Germinal center (tissue), 1 donor: ENCODE measurements around the gene UQCC5.
A peak's percentile ranks its signal among the peaks of the same experiment; 100 is the strongest.
"Not testable (repeated sequence)": the region's sequence is repeated elsewhere in the genome, so short reads cannot be mapped to it uniquely, and the experiment has no call there.

Experiments used
- DNase-seq: peaks from one replicate; pipeline ENCODE4 v3.0.0; 2012; ENCODE audit warnings: mixed read lengths, low spot score

The UQCC5 gene

DNA sequence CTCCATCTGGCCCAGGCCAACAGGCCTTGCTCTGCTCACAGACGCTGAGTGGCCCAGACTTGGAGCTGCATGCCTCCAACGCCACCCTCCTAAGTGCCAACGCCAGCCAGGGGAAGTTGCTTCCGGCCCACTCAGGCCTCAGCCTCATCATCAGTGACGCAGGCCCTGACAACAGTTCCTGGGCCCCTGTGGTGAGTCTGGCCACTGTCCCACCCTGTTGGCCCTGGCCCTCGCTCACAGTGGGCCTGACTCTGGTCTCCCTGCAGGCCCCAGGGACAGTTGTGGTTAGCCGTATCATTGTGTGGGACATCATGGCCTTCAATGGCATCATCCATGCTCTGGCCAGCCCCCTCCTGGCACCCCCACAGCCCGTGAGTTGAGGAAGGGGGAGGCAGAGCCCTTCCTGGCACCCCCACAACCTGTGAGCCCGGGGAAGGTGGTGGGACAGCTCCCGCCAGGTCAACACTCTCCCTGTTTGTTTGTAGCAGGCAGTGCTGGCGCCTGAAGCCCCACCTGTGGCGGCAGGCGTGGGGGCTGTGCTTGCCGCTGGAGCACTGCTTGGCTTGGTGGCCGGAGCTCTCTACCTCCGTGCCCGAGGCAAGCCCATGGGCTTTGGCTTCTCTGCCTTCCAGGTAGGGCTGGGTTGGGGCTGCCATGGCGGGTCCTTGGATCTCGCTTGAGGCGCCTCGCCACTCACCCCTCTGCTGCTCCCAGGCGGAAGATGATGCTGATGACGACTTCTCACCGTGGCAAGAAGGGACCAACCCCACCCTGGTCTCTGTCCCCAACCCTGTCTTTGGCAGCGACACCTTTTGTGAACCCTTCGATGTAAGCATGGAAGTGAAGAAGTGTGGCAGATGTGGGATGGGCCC is 12.8 kb upstream of the UQCC5 start:
- no peak for DNase-seq

- DNase-seq, result no peak
Observed at GRCh38 chr3:52524258-52524751, 12.1 kb upstream of the UQCC5 start.

- DNase-seq, result no peak
Observed at GRCh38 chr3:52524752-52525679, 11.4 kb upstream of the UQCC5 start.

DNA sequence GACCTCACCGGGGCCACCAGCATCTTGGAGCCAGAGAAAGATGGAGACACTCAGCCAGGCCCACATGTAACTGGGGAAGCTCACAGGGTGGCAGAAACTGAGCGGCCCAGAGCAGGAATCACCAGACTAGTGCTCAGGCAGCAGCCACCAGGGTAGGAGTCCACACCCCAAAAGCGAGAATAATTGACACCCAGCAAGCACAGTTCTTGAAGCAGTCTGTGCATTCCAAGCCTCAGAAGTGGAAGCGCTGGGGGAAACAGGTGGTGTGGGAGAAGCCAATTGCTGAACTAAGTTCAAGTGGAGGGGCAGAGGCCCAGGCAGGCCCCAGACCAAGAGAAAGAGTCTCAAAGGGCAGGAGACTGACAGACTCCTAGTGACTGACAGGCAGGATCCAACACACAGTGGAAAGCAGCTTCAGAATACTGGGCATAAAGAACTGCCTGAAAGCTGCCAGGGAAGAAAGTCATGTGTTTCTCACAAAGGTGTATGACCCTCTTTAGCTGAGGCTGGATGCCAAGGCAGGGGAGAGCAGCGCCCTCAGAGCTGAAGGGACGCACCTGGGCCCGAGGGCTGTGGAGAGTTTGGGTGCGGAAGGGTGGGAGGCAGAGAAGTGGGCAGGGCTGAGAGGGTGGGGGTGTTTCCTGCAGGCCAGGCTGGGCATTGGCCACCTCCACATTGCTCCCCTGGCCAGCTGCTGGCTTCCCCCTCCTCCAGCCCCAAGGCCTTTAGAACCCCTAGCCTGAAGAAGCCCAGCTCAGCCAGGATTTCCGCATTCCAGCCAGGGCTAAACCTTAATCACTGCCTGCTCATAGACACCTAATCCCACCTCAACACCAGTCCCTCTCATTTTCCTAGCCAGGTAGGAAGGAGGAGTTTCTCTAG is 10.5 kb upstream of the UQCC5 start:
- DNase-seq, result no peak

- not testable (repeated sequence) for DNase-seq
Observed at GRCh38 chr3:52526671-52527038, 9.8 kb upstream of the UQCC5 start.

DNA sequence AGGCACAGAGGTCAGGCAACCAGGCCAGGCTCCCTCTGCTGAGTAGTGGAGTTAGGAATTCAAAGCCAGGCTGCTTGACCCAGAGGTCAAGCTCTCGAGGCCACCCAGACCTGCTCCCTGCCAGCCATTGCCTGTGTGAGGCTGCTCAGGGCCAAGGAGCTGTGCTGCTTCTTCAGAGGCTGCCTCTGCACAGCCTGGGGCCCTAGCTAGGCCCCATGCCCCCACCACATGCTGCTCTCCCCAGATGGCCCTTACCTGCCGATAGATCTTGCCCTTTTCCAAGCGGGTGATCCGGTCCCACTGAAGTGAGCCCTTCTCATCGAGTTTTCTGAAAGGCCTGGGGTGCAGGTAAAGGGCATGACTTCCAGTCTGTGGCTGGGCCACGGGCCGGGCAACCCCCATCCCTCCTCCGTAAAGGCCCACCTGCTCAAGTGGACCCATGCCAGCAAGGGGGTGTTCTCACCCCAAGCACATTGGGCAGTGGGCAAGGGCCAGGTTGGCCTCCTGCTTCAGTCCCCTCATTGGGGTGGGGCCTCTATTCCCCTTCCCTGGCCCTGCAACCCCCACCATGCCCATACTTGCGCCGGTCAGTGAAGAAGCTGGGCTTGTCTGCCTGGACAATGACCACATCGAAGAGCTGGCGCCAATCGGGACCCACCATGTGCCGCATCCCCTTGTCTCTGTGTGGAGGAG is 9.2 kb upstream of the UQCC5 start:
- no peak for DNase-seq

GRCh38 chr3:52527732-52528585 is 8.4 kb upstream of the UQCC5 start:
- no peak for DNase-seq

- DNase-seq, result no peak
Observed at GRCh38 chr3:52528586-52529375, 7.6 kb upstream of the UQCC5 start.

- DNase-seq, result no peak
Observed at GRCh38 chr3:52529376-52530333, 6.8 kb upstream of the UQCC5 start.

DNA sequence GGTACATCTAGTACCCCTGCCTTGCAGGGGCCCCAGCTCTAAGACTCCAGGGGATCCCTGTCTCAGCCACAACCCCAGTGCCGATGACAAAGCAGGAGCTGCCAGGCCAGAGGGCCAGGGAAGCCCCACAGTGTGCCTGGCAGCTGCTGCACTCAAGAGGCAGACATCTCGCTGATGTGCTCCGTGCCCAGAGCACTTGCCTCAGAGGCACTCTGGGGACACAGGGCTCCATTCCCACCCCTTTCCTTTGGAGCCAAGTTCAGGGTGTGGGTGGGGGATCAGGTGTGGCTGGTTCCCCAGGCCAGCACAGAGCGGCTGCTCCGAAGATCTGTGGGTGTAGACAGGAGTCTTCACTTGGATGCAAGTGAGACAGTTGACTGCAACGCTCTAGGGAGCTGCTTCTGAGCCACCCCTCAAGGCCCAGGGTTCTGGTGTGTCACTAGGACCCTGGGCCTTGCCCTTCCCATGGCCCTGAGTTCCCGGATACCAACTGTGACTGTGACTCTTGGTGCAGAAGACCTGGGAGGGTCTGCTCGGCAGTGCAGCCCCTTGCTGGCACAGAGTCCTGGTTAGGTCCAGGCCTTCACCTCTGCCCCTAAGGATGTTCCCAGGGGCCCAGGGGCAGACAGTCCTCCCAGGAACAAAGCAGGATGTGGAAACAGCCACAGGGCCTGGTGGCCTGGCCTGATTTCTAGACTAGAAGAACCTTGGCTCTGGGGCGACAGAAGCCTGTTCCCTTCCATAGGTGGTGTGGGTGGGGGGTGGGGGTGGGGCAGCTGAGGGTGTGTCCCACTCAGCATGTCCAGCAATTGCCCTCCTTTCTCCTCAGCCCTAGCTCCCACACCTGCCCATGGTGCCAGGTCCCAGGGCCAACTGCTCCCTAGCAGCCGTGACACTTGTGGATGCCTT is 5.2 kb upstream of the UQCC5 start:
- no peak for DNase-seq

DNA sequence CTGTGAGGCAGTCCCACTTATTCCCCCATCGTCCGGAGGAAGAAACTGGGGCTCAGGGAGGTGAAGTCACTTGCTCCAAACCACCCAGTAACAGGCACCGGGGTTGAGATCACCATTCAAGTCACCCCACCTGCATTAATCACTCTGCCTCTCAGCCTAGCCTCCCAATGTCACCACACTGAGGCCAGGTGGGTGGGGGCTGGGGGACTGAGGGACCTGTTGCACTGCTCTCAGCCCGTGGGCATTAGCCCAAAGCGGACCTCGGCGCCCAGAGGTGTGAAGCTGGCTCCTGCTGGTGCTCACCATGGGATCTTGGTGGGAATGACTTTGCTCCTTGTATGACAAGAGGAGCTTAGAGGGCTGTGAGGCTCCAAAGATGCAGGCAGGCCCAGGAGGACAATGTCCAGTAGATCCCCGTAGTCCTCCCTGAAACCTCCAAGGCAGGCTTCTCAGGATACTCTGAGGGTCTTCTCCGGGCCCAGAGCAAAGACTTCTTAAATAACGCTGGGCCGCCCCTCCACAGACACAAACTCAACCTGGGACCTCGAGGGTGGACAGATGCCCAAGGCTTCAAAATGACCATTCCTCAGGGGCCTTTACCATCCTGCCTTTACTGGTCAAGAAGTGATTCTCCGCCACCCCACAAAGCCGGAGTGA is 4.4 kb upstream of the UQCC5 start:
- DNase-seq, result no peak

- DNase-seq, result no peak
Observed at GRCh38 chr3:52532517-52532837, 3.9 kb upstream of the UQCC5 start.

- DNase-seq, result peak; percentile 60
Observed at GRCh38 chr3:52532838-52533622, 3.4 kb upstream of the UQCC5 start.

- DNase-seq, result peak; percentile 91
Observed at GRCh38 chr3:52533623-52534280, 2.7 kb upstream of the UQCC5 start, which contains the start of gene NT5DC2. Gene NT5DC2, minus strand, starts transcription at chr3:52533857. Its CDS starts 120 bp downstream, at chr3:52533737.
